Measurements from ENCODE around the gene RNF26. TPM values are rescaled to one million over a fixed set of nuclear protein-coding genes. Genes with fewer than 3 reads are reported as not detected.

Gene RNF26
- total RNA-seq, 1 donor = 6.2 TPM

Other genes with a start within 250 kb of the RNF26 start
- 2.7 TPM for gene HMBS, start 249.6 kb upstream of the RNF26 start, total RNA-seq
- gene DPAGT1, start 232.7 kb upstream of the RNF26 start, total RNA-seq = 6.7 TPM
- gene C2CD2L, start 227.2 kb upstream of the RNF26 start, total RNA-seq = 7.5 TPM
- gene HINFP, start 212.9 kb upstream of the RNF26 start, total RNA-seq = 9.1 TPM
- gene ABCG4, start 185.5 kb upstream of the RNF26 start, total RNA-seq = 0.10 TPM
- 4.7 TPM for gene NLRX1, start 165.8 kb upstream of the RNF26 start, total RNA-seq
- gene NHERF4, start 149.1 kb upstream of the RNF26 start, total RNA-seq = not detected
- 16.0 TPM for gene CBL, start 128.2 kb upstream of the RNF26 start, total RNA-seq
- 2.6 TPM for gene MCAM, start 17.4 kb upstream of the RNF26 start, total RNA-seq
- not detected for gene C1QTNF5, start 6.4 kb downstream of the RNF26 start, total RNA-seq
- gene MFRP, start 12.2 kb downstream of the RNF26 start, total RNA-seq = not detected
- under 0.01 TPM for gene USP2, start 47.2 kb downstream of the RNF26 start, total RNA-seq
- gene THY1, start 88.6 kb downstream of the RNF26 start, total RNA-seq = 0.31 TPM